ENCODE results near the gene NTNG2.

NTNG2 gene

DNA sequence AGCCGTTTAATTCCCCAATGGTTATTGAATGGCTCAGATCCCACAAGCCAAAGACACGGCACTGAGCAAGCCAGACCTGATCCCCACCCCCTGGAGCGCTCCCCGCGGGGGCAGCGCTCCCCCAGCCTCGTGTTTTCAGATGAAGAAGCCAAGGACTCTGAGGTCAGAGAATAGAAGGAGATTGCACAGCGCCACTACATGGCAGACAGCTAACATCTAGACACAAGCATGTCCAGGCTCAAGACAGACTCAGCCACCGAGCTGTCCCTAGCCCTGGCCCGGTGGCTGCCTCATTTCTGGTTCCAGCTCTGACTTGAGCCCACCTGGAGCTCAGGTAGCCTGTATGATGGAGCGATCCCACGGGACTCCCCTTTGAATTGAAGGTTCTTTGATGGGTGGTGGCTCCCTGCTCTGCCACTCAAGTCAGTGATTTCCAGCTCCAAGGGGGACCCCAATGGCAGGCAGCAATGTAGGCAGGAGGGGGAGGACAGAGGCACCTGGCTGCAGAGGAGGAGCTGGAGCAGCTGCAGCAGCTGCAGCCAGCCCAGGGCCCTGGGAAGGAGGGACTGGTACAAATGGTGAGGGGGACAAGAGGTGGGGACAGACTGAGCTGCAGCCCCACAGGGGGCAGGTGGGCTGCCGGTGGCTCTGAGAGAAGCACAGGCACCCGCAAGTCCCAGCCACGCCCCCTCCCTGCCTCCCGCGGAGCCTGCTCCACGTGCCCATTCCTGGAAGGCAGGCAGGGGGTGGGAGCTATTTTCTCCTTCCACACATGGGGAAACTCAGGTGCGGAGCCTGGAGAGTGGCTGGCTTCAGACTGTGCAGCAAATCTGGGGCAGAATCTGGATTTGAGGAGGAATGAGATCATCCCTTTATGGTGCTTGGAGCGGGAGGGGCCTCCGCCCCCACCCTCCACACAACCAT, 40.2 kb downstream of the NTNG2 start:
- no peaks in the 10 kb centered on the region for H3K79me2 ChIP-seq (ENCODE audit: control insufficient read depth, insufficient read depth, low read length, poor library complexity)

DNA sequence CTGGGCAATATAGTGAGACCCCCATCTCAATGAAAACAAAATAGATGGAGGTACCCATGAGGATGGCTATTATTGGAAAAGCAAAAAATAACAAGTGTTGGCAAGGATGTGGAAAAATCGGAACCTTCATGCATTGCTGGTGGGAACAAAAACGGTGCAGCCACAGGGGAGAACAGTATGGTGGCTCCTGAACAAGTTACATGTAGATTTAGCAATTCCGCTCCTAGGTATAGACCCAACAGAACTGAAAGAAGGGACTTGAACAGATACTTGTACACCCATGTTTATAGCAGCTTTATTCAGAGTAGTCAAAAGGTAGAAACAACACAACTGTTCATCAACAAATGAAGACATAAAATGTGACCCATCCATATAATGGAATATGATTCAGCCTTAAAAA, 43.0 kb downstream of the NTNG2 start:
- Histone ChIP-seq H3K4ac (ENCODE audit: low read depth, low read length) (no peak overlapping the region), H2AK5ac (ENCODE audit: low read length) (no peak overlapping the region)

More for the DNA sequence above, 40.2 kb downstream of the NTNG2 start:
- DNase-seq, result no peak
- H2BK120ac ChIP-seq (ENCODE audit: insufficient read depth, low read length, poor library complexity), result no peak overlapping the region
- H3K9me3 ChIP-seq (ENCODE audit: insufficient read depth, low read depth, low read length), result peaks cover 12% of the 10 kb centered on the region
- no peak overlapping the region for H3K23ac ChIP-seq (ENCODE audit: low read length)
- H3K36me3 ChIP-seq (ENCODE audit: control insufficient read depth in 1 of 2, insufficient read depth in 2 of 2, low read length in 2 of 2), result no peaks in the 10 kb centered on the region
- H2BK12ac ChIP-seq (ENCODE audit: low read length), result no peak overlapping the region
- H3K27ac ChIP-seq (ENCODE audit: low read depth, low read length), result no peak overlapping the region
- no peak overlapping the region for H3K4me3 ChIP-seq (ENCODE audit: low read depth, low read length)
- no peak overlapping the region for H2BK5ac ChIP-seq (ENCODE audit: low read depth, low read length, poor library complexity)
- H3K18ac ChIP-seq (ENCODE audit: low read length), result no peak overlapping the region
- H4K91ac ChIP-seq (ENCODE audit: low read depth, low read length), result no peak overlapping the region
- H4K12ac ChIP-seq (ENCODE audit: low read depth, low read length), result no peak overlapping the region
- no peak overlapping the region for H4K8ac ChIP-seq (ENCODE audit: low read depth, low read length)
- no peak overlapping the region for H3K9ac ChIP-seq (ENCODE audit: low read length)
- no peaks in the 10 kb centered on the region for H3K27me3 ChIP-seq (ENCODE audit: insufficient read depth, low read length)
- no peak overlapping the region for H2AK5ac ChIP-seq (ENCODE audit: low read length)
- H3K4ac ChIP-seq (ENCODE audit: low read depth, low read length), result no peak overlapping the region
- no peaks in the 10 kb centered on the region for H3K79me1 ChIP-seq (ENCODE audit: low read length)
- no peak overlapping the region for H3K14ac ChIP-seq (ENCODE audit: low read length)
- no peak overlapping the region for H2AFZ ChIP-seq (ENCODE audit: insufficient read depth, low read length, poor library complexity)
- no CpG with 5 or more reads among the region's 21 CpGs for WGBS (ENCODE audit: extremely low coverage, insufficient coverage, insufficient read length)
- H3K4me1 ChIP-seq (ENCODE audit: control insufficient read depth in 1 of 2, insufficient read depth in 2 of 2, low read length in 2 of 2), result peaks cover 6 to 7% of the 10 kb centered on the region in 2 experiments
- no peak overlapping the region for H3K4me2 ChIP-seq (ENCODE audit: low read length)

DNA sequence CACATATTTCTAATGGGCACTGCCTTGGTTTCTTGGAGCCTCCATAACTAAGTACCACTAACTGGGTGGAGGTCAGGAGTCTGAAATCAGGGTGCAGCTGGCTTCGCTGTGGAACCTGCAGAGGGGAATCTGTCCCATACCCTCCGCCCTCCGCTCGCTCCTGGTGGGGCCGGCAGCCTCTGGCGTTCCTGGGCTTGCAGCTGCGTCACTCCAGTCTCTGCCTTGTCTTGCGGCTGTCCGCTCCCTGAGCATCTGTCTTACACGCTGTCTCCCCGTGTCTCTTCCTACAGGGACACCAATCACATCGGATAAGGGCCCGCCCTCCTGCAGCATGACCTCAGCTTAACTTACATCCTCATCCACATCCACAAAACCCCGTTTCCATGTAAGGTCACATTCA, 45.4 kb downstream of the NTNG2 start:
- no peaks in the 10 kb centered on the region for H3K79me2 ChIP-seq (ENCODE audit: control insufficient read depth, insufficient read depth, low read length, poor library complexity)
- no peak overlapping the region for H3K23ac ChIP-seq (ENCODE audit: low read length)
- no peak overlapping the region for H4K91ac ChIP-seq (ENCODE audit: low read depth, low read length)
- no peak overlapping the region for H3K18ac ChIP-seq (ENCODE audit: low read length)
- no peaks in the 10 kb centered on the region for H3K9me3 ChIP-seq (ENCODE audit: insufficient read depth, low read depth, low read length)
- H2BK5ac ChIP-seq (ENCODE audit: low read depth, low read length, poor library complexity), result no peak overlapping the region
- no peaks in the 10 kb centered on the region for H3K36me3 ChIP-seq (ENCODE audit: control insufficient read depth in 1 of 2, insufficient read depth in 2 of 2, low read length in 2 of 2)
- H3K27ac ChIP-seq (ENCODE audit: low read depth, low read length), result no peak overlapping the region
- no peak overlapping the region for H2AK5ac ChIP-seq (ENCODE audit: low read length)
- no peak overlapping the region for H3K9ac ChIP-seq (ENCODE audit: low read length)
- H2AFZ ChIP-seq (ENCODE audit: insufficient read depth, low read length, poor library complexity), result no peak overlapping the region
- H3K27me3 ChIP-seq (ENCODE audit: insufficient read depth, low read length), result no peaks in the 10 kb centered on the region
- WGBS (ENCODE audit: extremely low coverage, insufficient coverage, insufficient read length), result no CpG with 5 or more reads among the region's 14 CpGs
- no peak overlapping the region for H3K4ac ChIP-seq (ENCODE audit: low read depth, low read length)
- H2BK12ac ChIP-seq (ENCODE audit: low read length), result no peak overlapping the region
- H3K4me3 ChIP-seq (ENCODE audit: low read depth, low read length), result no peak overlapping the region
- no peak overlapping the region for H4K8ac ChIP-seq (ENCODE audit: low read depth, low read length)
- no peak overlapping the region for H2BK120ac ChIP-seq (ENCODE audit: insufficient read depth, low read length, poor library complexity)
- no peak overlapping the region for H3K4me2 ChIP-seq (ENCODE audit: low read length)
- H3K4me1 ChIP-seq (ENCODE audit: control insufficient read depth in 1 of 2, insufficient read depth in 2 of 2, low read length in 2 of 2), result no peaks in the 10 kb centered on the region
- DNase-seq, result no peak
- no peaks in the 10 kb centered on the region for H3K79me1 ChIP-seq (ENCODE audit: low read length)
- no peak overlapping the region for H4K12ac ChIP-seq (ENCODE audit: low read depth, low read length)
- no peak overlapping the region for H3K14ac ChIP-seq (ENCODE audit: low read length)

More for the DNA sequence above, 43.0 kb downstream of the NTNG2 start:
- Histone ChIP-seq H3K4me1 (ENCODE audit: control insufficient read depth in 1 of 2, insufficient read depth in 2 of 2, low read length in 2 of 2) (peaks cover 6 to 7% of the 10 kb centered on the region in 2 experiments), H3K36me3 (ENCODE audit: control insufficient read depth in 1 of 2, insufficient read depth in 2 of 2, low read length in 2 of 2) (no peaks in the 10 kb centered on the region), H3K18ac (ENCODE audit: low read length) (no peak overlapping the region), H3K4me2 (ENCODE audit: low read length) (no peak overlapping the region), H2BK12ac (ENCODE audit: low read length) (no peak overlapping the region), H3K27me3 (ENCODE audit: insufficient read depth, low read length) (no peaks in the 10 kb centered on the region), H2AFZ (ENCODE audit: insufficient read depth, low read length, poor library complexity) (no peak overlapping the region), H3K23ac (ENCODE audit: low read length) (no peak overlapping the region), H3K4me3 (ENCODE audit: low read depth, low read length) (no peak overlapping the region), H2BK120ac (ENCODE audit: insufficient read depth, low read length, poor library complexity) (no peak overlapping the region), H4K12ac (ENCODE audit: low read depth, low read length) (no peak overlapping the region), H3K9ac (ENCODE audit: low read length) (no peak overlapping the region), H2BK5ac (ENCODE audit: low read depth, low read length, poor library complexity) (no peak overlapping the region), H3K9me3 (ENCODE audit: insufficient read depth, low read depth, low read length) (peaks cover 2% of the 10 kb centered on the region), H3K79me2 (ENCODE audit: control insufficient read depth, insufficient read depth, low read length, poor library complexity) (no peaks in the 10 kb centered on the region), H4K91ac (ENCODE audit: low read depth, low read length) (no peak overlapping the region), H3K14ac (ENCODE audit: low read length) (no peak overlapping the region), H3K79me1 (ENCODE audit: low read length) (no peaks in the 10 kb centered on the region), H3K27ac (ENCODE audit: low read depth, low read length) (no peak overlapping the region), H4K8ac (ENCODE audit: low read depth, low read length) (no peak overlapping the region)
- WGBS (ENCODE audit: extremely low coverage, insufficient coverage, insufficient read length), result no CpG with 5 or more reads among the region's 3 CpGs
- no peak for DNase-seq

DNA sequence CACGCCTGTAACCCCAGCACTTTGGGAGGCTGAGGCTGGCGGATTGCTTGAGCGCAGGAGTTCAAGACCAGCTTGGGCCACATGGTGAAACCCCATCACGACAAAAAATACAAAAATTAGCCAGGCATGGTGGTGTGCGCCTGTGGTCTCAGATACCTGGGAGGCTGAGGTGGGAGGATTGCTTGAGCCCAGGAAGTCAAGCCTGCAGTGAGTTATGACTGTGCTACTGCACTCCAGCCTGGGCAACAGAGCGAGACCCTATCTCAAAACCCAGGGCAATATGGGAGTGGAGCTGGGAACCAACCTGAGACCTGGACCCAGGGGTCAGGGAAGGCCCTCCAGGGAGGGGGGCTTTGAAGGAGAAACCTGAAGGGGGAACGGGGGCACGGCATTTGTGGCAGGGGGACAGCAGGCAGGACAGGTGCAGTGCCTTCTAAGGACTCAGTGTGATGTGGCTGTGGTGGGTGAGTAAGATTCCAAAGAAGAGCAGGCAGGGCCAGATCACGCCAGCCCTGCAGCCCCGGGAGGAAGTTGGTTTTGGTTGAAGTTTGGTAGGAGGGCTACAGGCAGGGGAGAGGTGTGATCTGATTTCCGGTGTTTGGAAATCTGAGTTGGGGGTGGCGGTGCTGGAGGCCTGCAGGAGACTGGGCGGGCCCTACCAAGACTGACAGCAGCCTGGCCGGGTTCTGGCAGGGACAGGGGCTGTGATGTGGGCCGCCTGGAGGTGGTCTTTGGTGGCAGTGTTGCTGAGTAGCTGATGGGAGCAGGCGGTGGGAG, 46.2 kb downstream of the NTNG2 start:
- Histone ChIP-seq H2BK12ac (ENCODE audit: low read length) (no peak overlapping the region), H2BK120ac (ENCODE audit: insufficient read depth, low read length, poor library complexity) (no peak overlapping the region), H3K36me3 (ENCODE audit: control insufficient read depth in 1 of 2, insufficient read depth in 2 of 2, low read length in 2 of 2) (no peaks in the 10 kb centered on the region), H3K18ac (ENCODE audit: low read length) (no peak overlapping the region), H3K27ac (ENCODE audit: low read depth, low read length) (no peak overlapping the region), H4K12ac (ENCODE audit: low read depth, low read length) (no peak overlapping the region), H2AK5ac (ENCODE audit: low read length) (no peak overlapping the region), H3K14ac (ENCODE audit: low read length) (no peak overlapping the region), H3K9me3 (ENCODE audit: insufficient read depth, low read depth, low read length) (no peaks in the 10 kb centered on the region), H3K27me3 (ENCODE audit: insufficient read depth, low read length) (no peaks in the 10 kb centered on the region), H3K79me1 (ENCODE audit: low read length) (no peaks in the 10 kb centered on the region), H3K4me3 (ENCODE audit: low read depth, low read length) (no peak overlapping the region), H3K4ac (ENCODE audit: low read depth, low read length) (no peak overlapping the region), H3K23ac (ENCODE audit: low read length) (no peak overlapping the region), H2AFZ (ENCODE audit: insufficient read depth, low read length, poor library complexity) (no peak overlapping the region), H4K8ac (ENCODE audit: low read depth, low read length) (no peak overlapping the region), H4K91ac (ENCODE audit: low read depth, low read length) (no peak overlapping the region), H3K4me1 (ENCODE audit: control insufficient read depth in 1 of 2, insufficient read depth in 2 of 2, low read length in 2 of 2) (no peaks in the 10 kb centered on the region), H3K4me2 (ENCODE audit: low read length) (no peak overlapping the region), H3K9ac (ENCODE audit: low read length) (no peak overlapping the region), H2BK5ac (ENCODE audit: low read depth, low read length, poor library complexity) (no peak overlapping the region), H3K79me2 (ENCODE audit: control insufficient read depth, insufficient read depth, low read length, poor library complexity) (no peaks in the 10 kb centered on the region)
- no peak for DNase-seq
- no CpG with 5 or more reads among the region's 16 CpGs for WGBS (ENCODE audit: extremely low coverage, insufficient coverage, insufficient read length)

Data from trophoblast cell (in vitro differentiated cells and primary cell).